IPS DF 4.7 (cell line): Measurements from ENCODE around the gene CDH8.

Source experiments
- DNase-seq: peaks from one replicate; pipeline ENCODE4 v3.0.0-alpha.2; 2013; ENCODE audit warnings: low spot score; ENCODE audit errors: extremely low read depth

The CDH8 gene

GRCh38 chr16:61653544-61653943, 382.7 kb downstream of the CDH8 start:
- no peak for DNase-seq

GRCh38 chr16:61645561-61645960, 390.7 kb downstream of the CDH8 start:
- no peak for DNase-seq

- no peak for DNase-seq
Observed at GRCh38 chr16:61644736-61645135, 391.5 kb downstream of the CDH8 start.

- DNase-seq: no peak
Observed at GRCh38 chr16:61617219-61617783, 418.9 kb downstream of the CDH8 start.

- no peak for DNase-seq
Observed at GRCh38 chr16:61616088-61616487, 420.1 kb downstream of the CDH8 start.

GRCh38 chr16:61611847-61612491, 424.3 kb downstream of the CDH8 start:
- DNase-seq: no peak

GRCh38 chr16:61606581-61606980, 429.7 kb downstream of the CDH8 start:
- no peak for DNase-seq
